Measurements from ENCODE around the gene STX3.

- no peak for TF ChIP-seq ZNF788 (CRISPR knock-in tag; IDR thresholded peaks at IDR 0.05; ENCODE audit: borderline replicate concordance)
- no peak for TF ChIP-seq ATF7 (IDR thresholded peaks at IDR 0.05)
- no peak for TF ChIP-seq ATF7 (CRISPR knock-in tag; IDR thresholded peaks at IDR 0.05)
Observed at GRCh38 chr11:59794417-59794816, 39.2 kb downstream of the STX3 start.
